GDM1 (cell line): ENCODE data around the gene SALL3.

ENCODE experiments used
- DNase-seq: peaks from one replicate; lab custom pipeline; 2025; lab: John Stamatoyannopoulos, UW

SALL3 gene

GRCh38 chr18:78965917-78966792 is 13.5 kb upstream of the SALL3 start:
- DNase-seq, result no peak

GRCh38 chr18:78966793-78967106 is 12.9 kb upstream of the SALL3 start:
- DNase-seq, result no peak

GRCh38 chr18:78967692-78968091 is 11.9 kb upstream of the SALL3 start:
- DNase-seq, result no peak

- no peak for DNase-seq
Observed at GRCh38 chr18:78969574-78970315, 9.9 kb upstream of the SALL3 start.

GRCh38 chr18:78970774-78971333 is 8.8 kb upstream of the SALL3 start:
- no peak for DNase-seq

- no peak for DNase-seq
Observed at GRCh38 chr18:78971511-78972245, 7.9 kb upstream of the SALL3 start.

- DNase-seq, result no peak
Observed at GRCh38 chr18:78972385-78972918, 7.2 kb upstream of the SALL3 start.

GRCh38 chr18:78972930-78973331 is 6.7 kb upstream of the SALL3 start:
- DNase-seq, result no peak

- no peak for DNase-seq
Observed at GRCh38 chr18:78973357-78974083, 6.1 kb upstream of the SALL3 start.

GRCh38 chr18:78974115-78974761 is 5.4 kb upstream of the SALL3 start:
- no peak for DNase-seq

GRCh38 chr18:78975292-78975691 is 4.3 kb upstream of the SALL3 start:
- DNase-seq, result no peak

GRCh38 chr18:78975699-78976335 is 3.8 kb upstream of the SALL3 start:
- DNase-seq, result no peak

GRCh38 chr18:78976765-78977636 is 2.6 kb upstream of the SALL3 start:
- no peak for DNase-seq

GRCh38 chr18:78977637-78978348 is 1.8 kb upstream of the SALL3 start:
- DNase-seq, result no peak

GRCh38 chr18:78978349-78979055 is 1.1 kb upstream of the SALL3 start:
- no peak for DNase-seq

GRCh38 chr18:78979056-78979729 is 425 bp upstream of the SALL3 start:
- DNase-seq, result no peak

GRCh38 chr18:78980279-78980771 is 707 bp downstream of the SALL3 start:
- DNase-seq, result no peak
